Mucosa of descending colon (tissue), 3 donors: ENCODE results near the gene ADRA2C. TPM values are rescaled to one million over a fixed set of nuclear protein-coding genes. Genes with fewer than 3 reads are reported as not detected.

Experiments
- ATAC-seq: fragments of 200-7000 bp; cut with Tn5 transposase; one replicate; pipeline ENCODE4 v1.9.1; 2020; ENCODE audit warnings: mild to moderate bottlenecking, moderate library complexity
- DNase-seq, 3 donors: peaks; one replicate each; pipeline ENCODE4 v3.0.0-alpha.2; 2020
- H3K36me3 ChIP-seq: fragments of 200-600 bp; one replicate; pipeline ENCODE4 v1.8.0; 2021; ENCODE audit warnings: low read depth, mild to moderate bottlenecking
- H3K4me1 ChIP-seq: fragments of 200-600 bp; one replicate; pipeline ENCODE4 v1.8.0; 2021; ENCODE audit warnings: low read depth, mild to moderate bottlenecking
- H3K4me3 ChIP-seq: fragments of 200-600 bp; one replicate; pipeline ENCODE4 v1.8.0; 2021; ENCODE audit warnings: mild to moderate bottlenecking
- H3K9me3 ChIP-seq: fragments of 200-600 bp; one replicate; pipeline ENCODE4 v1.8.0; 2021; ENCODE audit warnings: mild to moderate bottlenecking
- CTCF ChIP-seq: fragments of 200-600 bp; IDR thresholded peaks from one replicate; pipeline ENCODE4 v1.8.0; 2022; ENCODE audit warnings: antibody characterized with exemption, mild to moderate bottlenecking
- intact Hi-C, 2 donors: fragments of 100-400 bp; cut with DNase I in 1 of 2; cut with micrococcal nuclease in 1 of 2; formaldehyde crosslinking; loops; one replicate each; pipeline versions ENCODE4 v1.11.0 to v1.11.1; 2022; cut with DNase I, micrococcal nuclease
- total RNA-seq, 3 donors: library from RNA; stranded (reverse); fragmentation: NEBNext Ultra II Directional in 2 of 3; extraction: Animal tissue kit (Norgen Biotek cat#: 25700) in 2 of 3; gene quantifications; one replicate each; pipeline versions ENCODE4 v1.2.1 to v1.2.4, GENCODE V29; 2021 to 2023
- donor health status: DM: no; HTN: no; CAD: no; lungs with moderate emphysema.
- donor health status: DM: no; HTN: no; CAD: no.
- donor health status: DM: no; HTN: yes; CAD: no.

Gene ADRA2C
- total RNA-seq, 3 donors from 2014 or later: 0.69 to 2.3 (median 1.4) TPM

- intact Hi-C loops: no loop called here
- Histone ChIP-seq H3K4me3 (no peak overlapping the region), H3K4me1 (no peaks in the 10 kb centered on the region), H3K9me3 (no peaks in the 10 kb centered on the region), H3K36me3 (no peaks in the 10 kb centered on the region)
- DNase-seq (no peak), ATAC-seq (no peak)
- TF ChIP-seq CTCF: no peak
Measured at GRCh38 chr4:3742610-3743009, 23.6 kb upstream of the ADRA2C start.

GRCh38 chr4:3744232-3744631, 22.0 kb upstream of the ADRA2C start:
- Histone ChIP-seq H3K4me1 (no peaks in the 10 kb centered on the region), H3K4me3 (no peak overlapping the region), H3K36me3 (no peaks in the 10 kb centered on the region), H3K9me3 (no peaks in the 10 kb centered on the region)
- no peak for TF ChIP-seq CTCF
- intact Hi-C loops: no loop called here
- ATAC-seq (no peak), DNase-seq (no peak)

- TF ChIP-seq CTCF: no peak
- intact Hi-C loops: no loop called here
Measured at GRCh38 chr4:3744901-3745300, 21.3 kb upstream of the ADRA2C start.

DNA sequence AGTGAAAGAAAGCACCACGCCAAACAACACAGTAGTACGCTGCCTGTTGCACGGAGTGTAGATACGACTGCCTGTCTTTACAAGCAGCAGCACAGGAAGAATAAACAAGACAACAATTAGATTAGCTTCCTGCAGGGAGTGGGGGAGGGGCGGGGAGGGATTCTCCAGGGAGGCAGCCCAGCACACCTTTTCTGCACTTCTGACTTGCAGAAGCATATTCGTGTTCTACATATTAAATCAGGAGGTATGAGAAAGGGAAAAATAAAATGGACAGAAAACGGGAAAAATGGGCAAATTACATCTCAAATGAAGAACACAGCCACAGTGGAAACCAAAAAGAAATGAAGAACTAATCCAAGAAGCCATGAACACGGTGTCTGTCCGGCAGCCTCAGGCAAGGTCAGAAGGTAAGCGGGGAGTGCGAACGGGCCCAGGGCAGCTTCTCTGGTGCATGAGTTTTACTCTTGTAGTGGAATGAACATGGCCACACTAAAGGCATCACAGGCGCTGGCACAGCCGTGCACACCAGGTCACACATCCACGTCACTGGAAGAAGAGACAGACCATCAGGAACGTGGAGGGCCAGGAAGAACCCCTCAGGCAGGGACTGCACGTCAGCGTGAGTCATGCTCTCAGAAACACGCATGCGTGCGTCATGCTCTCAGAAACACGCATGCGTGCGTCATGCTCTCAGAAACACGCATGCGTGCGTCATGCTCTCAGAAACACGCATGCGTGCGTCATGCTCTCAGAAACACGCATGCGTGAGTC, 20.1 kb upstream of the ADRA2C start:
- DNase-seq (no peak), ATAC-seq (no peak)
- no peak for TF ChIP-seq CTCF
- no peaks in the 10 kb centered on the region for H3K9me3 ChIP-seq
- no peaks in the 10 kb centered on the region for H3K4me1 ChIP-seq
- H3K4me3 ChIP-seq: no peak overlapping the region
- intact Hi-C loops: no loop called here
- no peaks in the 10 kb centered on the region for H3K36me3 ChIP-seq

More at GRCh38 chr4:3744901-3745300, 21.3 kb upstream of the ADRA2C start:
- H3K9me3 ChIP-seq: no peaks in the 10 kb centered on the region
- ATAC-seq (no peak), DNase-seq (no peak)
- H3K4me1 ChIP-seq: no peaks in the 10 kb centered on the region
- H3K36me3 ChIP-seq: no peaks in the 10 kb centered on the region
- no peak overlapping the region for H3K4me3 ChIP-seq

- Histone ChIP-seq H3K36me3 (no peaks in the 10 kb centered on the region), H3K9me3 (no peaks in the 10 kb centered on the region), H3K4me1 (no peaks in the 10 kb centered on the region), H3K4me3 (no peak overlapping the region)
- intact Hi-C loops: no loop called here
- no peak for TF ChIP-seq CTCF
- DNase-seq (no peak), ATAC-seq (no peak)
Measured at GRCh38 chr4:3746701-3747580, 19.2 kb upstream of the ADRA2C start.
